Stimulated activated naive CD8-positive, alpha-beta T cell treated with anti-CD3 and anti-CD28 coated beads, Interleukin-15, Interleukin-2, amounts not matched to agents 100 U/mL and 50 U/mL, for 24 hours (primary cell): ENCODE measurements around the gene FBXO47.

ENCODE experiments used
- ATAC-seq: fragments of 150-1000 bp; cut with Tn5 transposase; one replicate; pipeline ENCODE4 v1.10.0; 2021
- DNase-seq: peaks from one replicate; pipeline ENCODE4 v3.0.0; 2021

FBXO47 gene

GRCh38 chr17:38904892-38905291 is 62.3 kb downstream of the FBXO47 start:
- ATAC-seq: no peak
- no peak for DNase-seq

GRCh38 chr17:38903404-38903803 is 63.8 kb downstream of the FBXO47 start:
- ATAC-seq: no peak
- DNase-seq: no peak

GRCh38 chr17:38900978-38901656 is 66.1 kb downstream of the FBXO47 start:
- DNase-seq (no peak), ATAC-seq (no peak)

- DNase-seq: no peak
- peak; percentile 4 for ATAC-seq
Observed at GRCh38 chr17:38899421-38899820, 67.8 kb downstream of the FBXO47 start.

GRCh38 chr17:38898812-38899348 is 68.3 kb downstream of the FBXO47 start:
- peak; percentile 92 for DNase-seq

GRCh38 chr17:38898291-38898679 is 68.9 kb downstream of the FBXO47 start:
- no peak for DNase-seq
- peak; percentile 26 for ATAC-seq

More at GRCh38 chr17:38898812-38899348, 68.3 kb downstream of the FBXO47 start:
- peak; percentile 90 for ATAC-seq

- peak; percentile 1 for ATAC-seq
Observed at GRCh38 chr17:38897671-38898290, 69.4 kb downstream of the FBXO47 start.

GRCh38 chr17:38897176-38897575 is 70.0 kb downstream of the FBXO47 start:
- DNase-seq: no peak
- no peak for ATAC-seq

More at GRCh38 chr17:38897671-38898290, 69.4 kb downstream of the FBXO47 start:
- DNase-seq: no peak

- no peak for DNase-seq
- no peak for ATAC-seq
Observed at GRCh38 chr17:38896346-38896954, 70.8 kb downstream of the FBXO47 start.

- no peak for DNase-seq
- ATAC-seq: no peak
Observed at GRCh38 chr17:38894276-38894675, 72.9 kb downstream of the FBXO47 start.

GRCh38 chr17:38893607-38894006 is 73.6 kb downstream of the FBXO47 start:
- ATAC-seq (peak; percentile 62), DNase-seq (peak; percentile 64)

GRCh38 chr17:38893113-38893512 is 74.1 kb downstream of the FBXO47 start:
- ATAC-seq (no peak), DNase-seq (no peak)

- ATAC-seq (no peak), DNase-seq (no peak)
Observed at GRCh38 chr17:38892620-38893019, 74.6 kb downstream of the FBXO47 start.

- DNase-seq (no peak), ATAC-seq (peak; percentile 26)
Observed at GRCh38 chr17:38892083-38892482, 75.1 kb downstream of the FBXO47 start.

- no peak for DNase-seq
- no peak for ATAC-seq
Observed at GRCh38 chr17:38891441-38891840, 75.8 kb downstream of the FBXO47 start.

- peak; percentile 5 for ATAC-seq
Observed at GRCh38 chr17:38890410-38890746, 76.8 kb downstream of the FBXO47 start.

GRCh38 chr17:38889745-38890409 is 77.3 kb downstream of the FBXO47 start:
- ATAC-seq (no peak), DNase-seq (no peak)

More at GRCh38 chr17:38890410-38890746, 76.8 kb downstream of the FBXO47 start:
- DNase-seq: no peak

- DNase-seq: no peak
- ATAC-seq: no peak
Observed at GRCh38 chr17:38888842-38889241, 78.4 kb downstream of the FBXO47 start.

- DNase-seq (no peak), ATAC-seq (no peak)
Observed at GRCh38 chr17:38886643-38887010, 80.6 kb downstream of the FBXO47 start.
